ENCODE data around the gene PCDH10.
"Not testable (repeated sequence)": the region's sequence is repeated elsewhere in the genome, so short reads cannot be mapped to it uniquely, and the experiment has no call there.

PCDH10 gene

GRCh38 chr4:133240451-133240850 is 91.4 kb downstream of the PCDH10 start:
- not testable (repeated sequence) for DNase-seq

All from activated CD4-positive, CD25-positive, alpha-beta regulatory T cell (primary cell).